HG02852 (cell line): ENCODE data around the gene LIPC.

Experiments used
- ATAC-seq: cut with Tn5 transposase; IDR thresholded peaks from one replicate; pipeline ENCODE4 v1.9.1; 2021; ENCODE audit warnings: mild to moderate bottlenecking, moderate library complexity; ENCODE audit not compliant: unreplicated experiment

LIPC gene

DNA sequence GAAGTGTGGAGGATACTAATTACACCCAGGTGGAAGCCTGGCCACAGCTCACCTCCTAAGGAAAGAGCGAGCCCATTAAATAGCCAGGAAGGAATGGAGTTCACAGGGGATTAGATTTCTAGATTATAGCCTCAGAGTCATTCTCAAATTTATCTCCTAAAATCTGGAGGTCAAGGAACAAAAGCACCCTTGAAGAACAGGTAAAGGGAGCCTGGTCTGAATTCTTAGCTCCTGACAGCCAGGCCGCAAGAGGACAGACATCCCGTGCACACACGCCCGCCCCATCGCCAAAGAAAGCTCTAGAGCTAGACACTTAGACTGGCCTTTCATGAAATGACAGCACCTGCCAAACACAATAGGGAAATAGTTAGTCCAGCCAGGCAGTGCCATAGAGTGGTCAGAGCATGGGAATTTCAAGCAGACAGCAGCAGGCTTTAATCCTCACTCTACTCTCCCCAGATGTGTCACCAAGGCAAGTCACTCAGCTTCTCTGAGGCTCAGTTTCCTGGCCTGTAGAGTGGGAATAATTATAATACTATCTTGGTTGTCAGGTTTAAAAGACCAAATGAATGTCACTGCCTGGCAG, 59.2 kb downstream of the LIPC start:
- ATAC-seq, result no peak

GRCh38 chr15:58491499-58492202, 59.9 kb downstream of the LIPC start:
- no peak for ATAC-seq

DNA sequence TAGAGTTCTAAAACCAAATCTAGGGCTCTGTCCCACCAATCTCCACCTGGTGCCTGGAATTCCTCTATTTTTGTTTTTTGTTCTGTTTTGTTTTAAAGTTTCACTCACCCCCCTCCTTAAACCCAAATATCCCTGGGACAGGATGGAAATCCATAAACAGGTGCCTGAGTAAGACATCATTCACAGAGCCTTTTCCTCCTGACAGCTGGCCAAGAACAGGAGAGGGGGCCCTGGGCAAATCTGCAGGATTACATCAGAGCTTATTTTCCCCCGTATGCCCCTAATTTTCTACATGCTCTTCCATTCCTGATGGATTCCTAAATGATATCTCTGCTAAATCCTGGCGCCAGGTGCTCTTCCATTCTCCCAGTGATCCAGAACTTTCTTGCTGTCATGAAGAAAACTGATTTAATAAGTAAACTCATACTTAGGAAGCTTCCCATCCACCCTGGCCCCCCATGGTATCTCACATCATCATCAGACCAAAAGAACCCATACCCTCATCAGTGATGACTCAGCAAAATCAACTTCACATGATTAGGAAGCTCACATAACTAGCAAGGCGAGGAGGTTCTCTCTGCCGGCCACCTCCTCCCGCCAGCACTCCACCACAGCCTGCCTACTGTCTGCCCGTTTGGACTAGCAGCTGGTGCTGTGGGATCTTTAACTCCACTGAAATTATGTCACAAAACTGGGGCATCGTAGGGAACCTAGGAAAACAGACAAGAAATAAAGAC, 61.0 kb downstream of the LIPC start:
- no peak for ATAC-seq

- no peak for ATAC-seq
These were observed 62.8 kb downstream of the LIPC start for GRCh38 chr15:58494567-58494966.

DNA sequence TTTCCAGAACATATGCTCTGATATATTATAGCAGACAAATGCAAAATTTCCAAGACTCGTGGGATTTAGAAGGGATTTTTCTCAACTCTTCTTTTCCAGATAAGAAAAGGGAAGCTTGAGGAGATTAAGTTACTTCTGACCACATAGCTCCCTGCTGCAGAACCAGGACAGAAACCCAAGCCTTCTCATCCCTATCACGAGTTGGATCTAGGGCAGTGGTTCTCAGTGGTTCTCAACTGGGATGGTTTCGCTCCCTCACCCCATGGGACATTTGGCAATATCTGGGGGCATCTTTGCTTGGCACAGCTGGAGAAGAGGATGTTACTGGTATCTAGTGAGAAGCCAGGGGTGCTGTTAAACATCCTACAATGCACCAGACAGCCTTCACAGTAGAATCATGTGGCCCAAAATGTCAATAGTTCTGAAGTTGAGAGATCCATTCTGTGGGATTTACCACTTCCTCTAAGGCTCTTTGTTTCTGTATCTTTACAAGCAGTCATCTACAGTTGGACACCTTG, 64.2 kb downstream of the LIPC start:
- ATAC-seq, result no peak

GRCh38 chr15:58497046-58497785, 65.4 kb downstream of the LIPC start:
- no peak for ATAC-seq

DNA sequence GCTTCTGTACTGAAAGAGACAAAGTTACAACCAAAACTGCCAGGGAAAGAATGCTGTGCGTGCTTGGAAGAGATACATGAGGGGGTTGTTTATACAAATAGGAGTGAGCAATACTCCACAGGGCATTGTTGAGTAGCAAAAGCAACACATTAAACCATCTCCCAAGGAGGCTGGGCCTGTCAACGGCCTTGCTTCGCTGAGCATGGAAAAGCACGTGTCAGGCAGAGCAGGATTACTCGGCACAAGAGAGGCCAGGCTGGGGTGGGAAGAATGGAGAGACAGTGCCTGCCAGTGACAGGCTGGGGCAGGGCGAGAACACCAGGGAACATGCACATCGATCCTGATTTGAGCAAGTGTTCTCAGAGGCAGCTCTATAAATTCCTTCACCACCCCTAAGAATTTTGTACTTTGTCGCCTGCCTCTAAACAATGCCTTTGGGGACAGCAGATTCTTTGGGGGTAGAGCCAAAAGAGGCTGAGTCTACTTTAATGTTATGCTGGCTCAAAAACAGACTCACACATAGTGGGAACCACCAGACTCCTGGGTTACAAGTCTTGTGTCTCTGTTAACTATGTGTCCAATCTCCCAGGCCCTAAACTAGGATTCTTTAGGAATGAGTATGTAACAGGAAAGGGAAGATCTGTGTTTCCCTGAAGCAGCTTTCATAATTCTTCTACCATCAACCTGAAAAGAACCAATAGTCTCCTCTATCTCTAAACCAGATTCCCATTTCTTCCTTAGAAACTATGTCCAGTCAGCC, 67.2 kb downstream of the LIPC start:
- no peak for ATAC-seq

GRCh38 chr15:58501006-58501405, 69.2 kb downstream of the LIPC start:
- ATAC-seq, result no peak

DNA sequence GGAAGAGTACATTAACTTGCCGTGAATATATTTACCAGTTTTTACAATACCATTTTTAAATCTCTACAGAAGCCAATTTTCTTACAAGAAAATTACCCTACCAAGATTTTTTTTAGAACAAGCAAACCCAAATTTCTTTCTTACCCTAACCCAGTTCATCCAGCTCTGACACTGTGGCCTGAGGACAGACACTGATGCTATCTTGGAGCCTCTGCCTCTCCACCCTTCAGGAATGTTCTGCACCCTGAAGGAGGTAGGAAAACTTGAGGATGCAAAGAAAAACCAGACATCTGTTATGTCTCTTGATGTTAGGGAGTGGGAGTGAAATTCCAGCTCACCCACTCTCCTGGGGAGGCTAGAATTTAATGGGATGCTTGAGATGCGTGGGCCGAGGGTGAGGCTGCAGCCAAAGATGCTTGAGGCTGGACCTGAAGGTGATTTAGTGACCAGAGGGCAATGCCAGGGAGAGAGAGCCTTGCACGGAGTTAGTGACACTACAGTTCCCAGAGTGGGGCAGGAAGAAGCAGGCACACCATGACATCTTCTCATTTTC, 69.9 kb downstream of the LIPC start:
- ATAC-seq, result no peak

GRCh38 chr15:58503139-58504027, 71.6 kb downstream of the LIPC start:
- ATAC-seq, result no peak

DNA sequence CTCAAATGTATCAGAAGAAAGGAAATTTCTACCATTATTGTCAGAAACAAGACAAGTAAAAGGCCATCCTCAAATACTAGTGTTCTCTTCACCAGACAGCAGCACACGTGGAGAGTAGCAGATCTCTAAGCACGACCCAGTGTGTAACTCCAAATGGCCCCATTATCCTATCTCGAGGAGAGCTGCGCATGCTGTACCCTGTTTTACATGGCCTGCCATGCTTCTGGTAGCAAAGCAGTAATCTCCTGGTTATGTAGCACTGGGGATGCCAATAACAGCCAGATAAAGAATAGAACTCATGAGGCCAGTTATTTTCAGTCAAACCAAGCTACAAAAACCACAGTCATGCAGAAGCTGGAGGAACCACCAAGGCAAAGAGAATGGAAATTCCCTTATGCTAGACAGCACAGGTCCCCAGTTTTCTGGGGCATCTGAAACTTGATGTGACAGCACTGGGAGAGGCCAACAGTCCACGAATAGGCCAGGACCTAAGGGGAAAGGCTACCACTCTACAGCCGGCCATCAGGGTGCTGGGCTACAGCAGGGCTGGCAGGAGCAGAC, 73.0 kb downstream of the LIPC start:
- no peak for ATAC-seq

GRCh38 chr15:58505581-58505980, 73.8 kb downstream of the LIPC start:
- no peak for ATAC-seq

DNA sequence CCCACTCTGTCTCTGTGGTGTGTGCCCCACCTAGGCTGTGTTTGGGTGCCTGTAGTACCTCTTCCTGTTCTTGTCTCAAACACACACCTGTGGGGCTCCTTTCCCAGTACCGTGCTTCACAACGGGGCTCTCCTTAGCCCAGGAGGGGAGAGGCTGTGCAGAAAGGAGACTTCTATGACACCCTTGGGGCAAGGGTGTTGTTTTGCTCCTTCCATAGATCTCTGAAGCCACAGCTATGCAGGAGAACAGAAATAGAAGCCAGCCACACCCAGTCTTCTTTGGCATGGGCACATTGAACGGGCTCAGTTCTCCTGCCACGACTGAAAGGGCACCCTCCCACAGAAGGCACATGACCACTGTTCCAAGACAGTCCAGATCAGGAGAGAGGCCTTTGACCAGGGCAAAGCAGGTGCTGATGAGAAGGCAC, 74.3 kb downstream of the LIPC start:
- ATAC-seq, result no peak

DNA sequence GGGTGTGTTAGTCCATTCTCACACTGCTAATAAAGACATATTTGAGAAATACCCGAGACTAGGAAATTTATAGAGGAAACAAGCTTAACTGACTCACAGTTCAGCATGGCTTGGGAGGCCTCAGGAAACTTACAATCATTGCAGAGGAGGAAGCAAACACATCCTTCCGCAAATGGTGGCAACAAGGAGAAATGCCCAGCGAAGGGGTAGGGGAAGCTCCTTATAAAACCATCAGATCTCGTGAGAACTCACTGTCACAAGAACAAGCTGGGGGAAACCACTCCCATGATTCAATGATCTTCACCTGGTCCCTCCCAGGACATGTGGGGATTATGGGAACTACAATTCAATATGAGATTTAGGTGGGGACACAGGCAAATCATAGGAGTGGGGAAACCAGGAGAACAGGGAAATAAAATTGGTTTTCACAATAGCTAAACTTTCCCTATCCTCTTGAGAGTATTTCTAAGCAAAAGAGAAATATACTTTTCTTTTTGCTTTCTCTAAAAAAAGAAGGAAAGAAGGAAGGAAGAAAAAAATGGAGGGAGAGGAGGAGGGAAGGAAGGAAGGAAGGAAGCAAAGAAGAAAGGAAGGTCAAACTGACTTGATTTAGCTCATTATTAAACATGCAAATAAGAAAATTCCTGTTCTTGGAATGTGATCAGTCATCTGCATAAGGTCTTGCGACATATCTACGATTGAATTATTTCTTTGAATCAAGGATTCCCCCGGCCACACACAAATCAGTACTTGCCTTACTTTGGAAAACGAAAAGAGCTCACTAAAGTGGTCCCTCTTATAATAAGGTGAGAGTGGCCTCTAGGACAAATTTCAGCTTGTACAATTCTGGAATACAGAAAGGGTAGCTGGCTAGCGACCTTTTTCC, 75.2 kb downstream of the LIPC start:
- no peak for ATAC-seq

DNA sequence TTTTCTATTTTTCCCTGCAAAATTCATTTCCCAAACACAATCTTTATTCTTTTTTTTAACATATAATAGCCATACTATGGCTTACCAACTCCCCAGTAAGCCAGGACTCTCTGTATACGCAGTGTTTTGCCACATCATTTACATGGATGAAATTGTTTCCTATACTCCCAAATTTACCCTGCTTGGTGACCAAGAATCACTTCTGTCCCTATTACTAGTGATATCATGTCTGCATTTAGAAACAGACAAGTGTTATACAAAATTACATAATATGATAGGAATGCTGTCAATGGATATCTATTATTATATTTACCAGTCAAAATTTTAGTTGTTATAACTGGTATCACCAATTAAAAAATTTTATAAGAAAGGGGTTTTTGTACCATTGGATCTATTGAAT, 77.8 kb downstream of the LIPC start:
- no peak for ATAC-seq

DNA sequence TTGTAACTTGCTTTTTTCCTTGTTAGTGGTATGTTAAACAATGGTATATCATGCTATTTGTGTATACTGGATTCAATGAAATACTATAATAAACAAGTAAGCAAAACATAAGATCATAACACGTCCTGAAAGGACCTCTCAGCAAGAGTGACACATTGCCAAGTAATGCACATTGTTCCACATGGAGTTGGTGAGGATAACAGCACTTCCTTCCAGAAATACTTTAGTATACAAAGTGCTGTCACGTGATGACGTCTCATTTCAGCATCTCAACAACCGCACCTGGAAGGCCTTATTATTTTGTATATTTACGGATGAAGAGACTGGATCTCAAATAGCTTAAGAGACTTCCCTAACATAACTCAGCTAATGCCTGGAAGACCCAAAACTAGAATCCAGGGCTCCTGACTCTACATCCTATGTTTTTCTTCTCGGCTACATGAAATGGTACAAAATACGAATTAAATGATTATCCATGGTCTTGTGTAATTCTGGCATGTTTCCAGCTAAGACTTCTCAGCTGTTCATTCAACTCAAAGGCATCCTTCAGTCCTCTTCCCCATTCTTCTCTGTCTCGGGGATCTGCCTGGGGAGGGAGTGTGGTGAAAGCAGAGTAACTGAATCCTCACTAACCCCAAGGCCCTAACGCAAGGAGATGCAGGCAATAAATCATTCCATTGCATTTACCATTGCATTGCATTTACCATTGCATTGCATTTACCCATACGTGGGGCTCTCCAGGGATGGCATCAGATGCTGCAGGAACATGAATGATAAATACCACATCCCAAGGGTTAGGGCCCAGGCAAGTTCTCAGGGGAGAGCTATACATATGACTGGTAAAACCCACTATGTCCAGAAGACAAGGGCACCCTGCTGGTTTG, 79.2 kb downstream of the LIPC start:
- no peak for ATAC-seq

- ATAC-seq, result no peak
These were observed 79.8 kb downstream of the LIPC start for GRCh38 chr15:58511599-58511987.
